ENCODE data around the gene TSFM. TPM values are rescaled to one million over a fixed set of nuclear protein-coding genes. Genes with fewer than 3 reads are reported as not detected.
A peak's percentile ranks its signal among the peaks of the same experiment; 100 is the strongest.

The TSFM gene
- total and polyA plus RNA-seq, 9 of the 15 experiments (the other 6 are each of a cell fraction or from before 2014, with no cell fraction given), result 44.6 to 198 (median 60.2) TPM

DNA sequence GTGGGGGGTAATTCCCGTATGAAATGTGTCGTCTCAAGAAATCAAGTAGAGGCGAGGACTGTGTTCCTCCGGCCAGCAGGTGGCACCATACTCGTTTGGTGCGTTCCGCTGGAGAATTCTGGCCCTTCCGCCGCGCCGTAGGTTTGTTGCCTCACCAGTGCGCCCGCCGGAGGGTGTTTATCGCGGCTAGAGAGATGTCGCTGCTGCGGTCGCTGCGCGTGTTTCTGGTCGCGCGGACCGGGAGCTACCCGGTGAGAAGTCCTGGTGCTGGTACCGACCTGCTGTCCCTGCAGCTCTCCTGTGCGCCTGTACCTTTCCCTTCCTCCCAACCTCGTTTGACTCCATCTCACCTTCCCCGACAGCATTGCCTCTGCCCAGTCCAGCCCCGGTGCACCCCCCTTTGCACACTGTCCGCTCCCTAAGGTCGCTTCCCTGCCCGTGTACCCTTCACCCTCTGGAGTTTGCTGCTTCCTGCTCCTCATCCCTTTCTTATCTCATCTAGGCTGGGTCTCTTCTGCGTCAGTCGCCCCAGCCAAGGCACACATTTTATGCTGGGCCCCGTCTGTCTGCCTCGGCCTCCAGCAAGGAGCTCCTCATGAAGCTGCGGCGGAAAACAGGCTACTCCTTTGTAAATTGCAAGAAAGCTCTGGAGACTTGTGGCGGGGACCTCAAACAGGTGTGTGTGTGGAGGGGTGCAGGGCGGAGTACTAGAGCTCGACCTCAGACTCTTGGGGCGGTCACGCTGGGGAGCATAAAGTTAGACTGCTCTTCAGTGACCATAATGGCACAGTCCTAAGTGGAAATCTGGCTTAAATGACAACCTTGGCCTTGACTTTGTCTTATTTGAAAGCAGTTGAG is at the start of gene TSFM (continued):
- peak; percentile 95 for TF ChIP-seq CEBPG (CRISPR knock-in tag; IDR thresholded peaks at IDR 0.05)
- peak; percentile 85 to 93 for TF ChIP-seq CEBPG (tag; conservative IDR thresholded peaks at IDR 0.05 in 1 of 2, IDR thresholded peaks at IDR 0.05 in 1 of 2)
- TF ChIP-seq NFIC (IDR thresholded peaks at IDR 0.05), result peak; percentile 47
- TF ChIP-seq CHD1 (IDR thresholded peaks at IDR 0.05; ENCODE audit: low read length), result peak; percentile 68
- peak; percentile 52; the same call in 1 of the 2 replicates for TF ChIP-seq NR2C1 (IDR thresholded peaks at IDR 0.05)
- peak; percentile 66 for TF ChIP-seq NR2C1 (tag; IDR thresholded peaks at IDR 0.05)
- peak; percentile 97 for TF ChIP-seq PHF8 (IDR thresholded peaks at IDR 0.05; ENCODE audit: borderline replicate concordance, low read length)
- no peak for TF ChIP-seq ZSCAN29 (IDR thresholded peaks at IDR 0.05)
- peak; percentile 79 for TF ChIP-seq CCNT2 (IDR thresholded peaks at IDR 0.05; ENCODE audit: borderline replicate concordance, extremely low read depth, insufficient read length, low read depth, low read length)
- peak; percentile 42; the same call in 1 of the 2 replicates for TF ChIP-seq ZNF316 (IDR thresholded peaks at IDR 0.05)
- TF ChIP-seq, protein P1, sequence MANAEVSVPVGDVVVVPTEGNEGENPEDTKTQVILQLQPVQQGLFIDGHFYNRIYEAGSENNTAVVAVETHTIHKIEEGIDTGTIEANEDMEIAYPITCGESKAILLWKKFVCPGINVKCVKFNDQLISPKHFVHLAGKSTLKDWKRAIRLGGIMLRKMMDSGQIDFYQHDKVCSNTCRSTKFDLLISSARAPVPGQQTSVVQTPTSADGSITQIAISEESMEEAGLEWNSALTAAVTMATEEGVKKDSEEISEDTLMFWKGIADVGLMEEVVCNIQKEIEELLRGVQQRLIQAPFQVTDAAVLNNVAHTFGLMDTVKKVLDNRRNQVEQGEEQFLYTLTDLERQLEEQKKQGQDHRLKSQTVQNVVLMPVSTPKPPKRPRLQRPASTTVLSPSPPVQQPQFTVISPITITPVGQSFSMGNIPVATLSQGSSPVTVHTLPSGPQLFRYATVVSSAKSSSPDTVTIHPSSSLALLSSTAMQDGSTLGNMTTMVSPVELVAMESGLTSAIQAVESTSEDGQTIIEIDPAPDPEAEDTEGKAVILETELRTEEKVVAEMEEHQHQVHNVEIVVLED (CRISPR knock-in tag; IDR thresholded peaks at IDR 0.05), result peak; percentile 47; the same call in 1 of the 2 replicates
- TF ChIP-seq ZEB2 (IDR thresholded peaks at IDR 0.05), result no peak
- TF ChIP-seq NR4A1 (CRISPR knock-in tag; IDR thresholded peaks at IDR 0.05), result no peak
- no peak; the same call in 1 of the 2 replicates for TF ChIP-seq NR4A1 (tag; IDR thresholded peaks at IDR 0.05)
- TF ChIP-seq YBX1 (IDR thresholded peaks at IDR 0.05), result no peak
- TF ChIP-seq, protein P2, sequence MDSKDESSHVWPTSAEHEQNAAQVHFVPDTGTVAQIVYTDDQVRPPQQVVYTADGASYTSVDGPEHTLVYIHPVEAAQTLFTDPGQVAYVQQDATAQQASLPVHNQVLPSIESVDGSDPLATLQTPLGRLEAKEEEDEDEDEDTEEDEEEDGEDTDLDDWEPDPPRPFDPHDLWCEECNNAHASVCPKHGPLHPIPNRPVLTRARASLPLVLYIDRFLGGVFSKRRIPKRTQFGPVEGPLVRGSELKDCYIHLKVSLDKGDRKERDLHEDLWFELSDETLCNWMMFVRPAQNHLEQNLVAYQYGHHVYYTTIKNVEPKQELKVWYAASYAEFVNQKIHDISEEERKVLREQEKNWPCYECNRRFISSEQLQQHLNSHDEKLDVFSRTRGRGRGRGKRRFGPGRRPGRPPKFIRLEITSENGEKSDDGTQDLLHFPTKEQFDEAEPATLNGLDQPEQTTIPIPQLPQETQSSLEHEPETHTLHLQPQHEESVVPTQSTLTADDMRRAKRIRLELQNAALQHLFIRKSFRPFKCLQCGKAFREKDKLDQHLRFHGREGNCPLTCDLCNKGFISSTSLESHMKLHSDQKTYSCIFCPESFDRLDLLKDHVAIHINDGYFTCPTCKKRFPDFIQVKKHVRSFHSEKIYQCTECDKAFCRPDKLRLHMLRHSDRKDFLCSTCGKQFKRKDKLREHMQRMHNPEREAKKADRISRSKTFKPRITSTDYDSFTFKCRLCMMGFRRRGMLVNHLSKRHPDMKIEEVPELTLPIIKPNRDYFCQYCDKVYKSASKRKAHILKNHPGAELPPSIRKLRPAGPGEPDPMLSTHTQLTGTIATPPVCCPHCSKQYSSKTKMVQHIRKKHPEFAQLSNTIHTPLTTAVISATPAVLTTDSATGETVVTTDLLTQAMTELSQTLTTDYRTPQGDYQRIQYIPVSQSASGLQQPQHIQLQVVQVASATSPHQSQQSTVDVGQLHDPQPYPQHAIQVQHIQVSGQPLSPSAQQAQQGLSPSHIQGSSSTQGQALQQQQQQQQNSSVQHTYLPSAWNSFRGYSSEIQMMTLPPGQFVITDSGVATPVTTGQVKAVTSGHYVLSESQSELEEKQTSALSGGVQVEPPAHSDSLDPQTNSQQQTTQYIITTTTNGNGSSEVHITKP (IDR thresholded peaks at IDR 0.05; ENCODE audit: partially characterized antibody), result peak; percentile 54
- TF ChIP-seq SOX6 (IDR thresholded peaks at IDR 0.05), result peak; percentile 71; the same call in 1 of the 2 replicates
- 0 out of 2 replicates have a peak, but pooled peaks have one; percentile 71 for TF ChIP-seq HLTF (IDR thresholded peaks at IDR 0.05)
- TF ChIP-seq SMARCE1 (IDR thresholded peaks at IDR 0.05), result no peak
- TF ChIP-seq, protein P3, sequence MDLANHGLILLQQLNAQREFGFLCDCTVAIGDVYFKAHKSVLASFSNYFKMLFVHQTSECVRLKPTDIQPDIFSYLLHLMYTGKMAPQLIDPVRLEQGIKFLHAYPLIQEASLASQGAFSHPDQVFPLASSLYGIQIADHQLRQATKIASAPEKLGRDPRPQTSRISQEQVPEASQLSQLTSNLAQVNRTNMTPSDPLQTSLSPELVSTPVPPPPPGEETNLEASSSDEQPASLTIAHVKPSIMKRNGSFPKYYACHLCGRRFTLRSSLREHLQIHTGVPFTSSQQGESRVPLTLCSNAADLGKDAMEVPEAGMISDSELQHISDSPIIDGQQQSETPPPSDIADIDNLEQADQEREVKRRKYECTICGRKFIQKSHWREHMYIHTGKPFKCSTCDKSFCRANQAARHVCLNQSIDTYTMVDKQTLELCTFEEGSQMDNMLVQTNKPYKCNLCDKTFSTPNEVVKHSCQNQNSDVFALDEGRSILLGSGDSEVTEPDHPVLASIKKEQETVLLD (IDR thresholded peaks at IDR 0.05), result peak; percentile 75; the same call in 1 of the 2 replicates
- no peak for TF ChIP-seq HNRNPUL1 (IDR thresholded peaks at IDR 0.05; ENCODE audit: low read length)
- no peak for TF ChIP-seq U2AF1 (optimal IDR thresholded peaks at IDR 0.05; ENCODE audit: low read depth, low read length)
- no peak for TF ChIP-seq ZFPM2 (CRISPR knock-in tag; IDR thresholded peaks at IDR 0.05)
- TF ChIP-seq TCF3 (CRISPR knock-in tag; IDR thresholded peaks at IDR 0.05), result peak; percentile 33; the same call in 1 of the 2 replicates

Data from K562 (cell line).